ENCODE results near the gene PRKCQ. TPM values are rescaled to one million over a fixed set of nuclear protein-coding genes. Genes with fewer than 3 reads are reported as not detected.

The PRKCQ gene
- not detected for polyA plus RNA-seq (2012; ENCODE audit: insufficient read depth, insufficient read length, low read depth)

DNA sequence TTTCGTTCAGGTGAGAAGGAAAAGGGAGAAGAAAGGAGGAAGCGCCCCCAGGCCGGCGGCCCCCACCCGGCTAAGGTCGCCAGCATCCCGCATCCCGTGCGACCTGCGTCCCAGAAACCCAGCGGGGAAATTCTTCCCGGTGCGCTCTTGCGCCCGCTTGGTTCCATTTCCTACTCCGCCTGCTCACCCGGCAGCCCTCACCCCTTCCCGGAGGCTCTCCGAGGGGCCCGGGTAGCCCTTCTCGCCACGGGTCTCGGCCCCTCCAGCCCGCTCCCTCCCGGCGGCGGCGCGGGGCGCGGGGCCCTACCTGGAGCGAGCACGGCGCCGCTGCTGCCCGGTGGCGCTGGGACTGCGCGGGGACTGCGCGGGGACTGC is at the start of gene PRKCQ:
Gene PRKCQ (minus strand): TSS at position 373 of the 375 bp plus-strand sequence. CDS start 65,141 bp downstream, outside the sequence.
- Histone ChIP-seq H3K9me3 (no peaks in the 10 kb centered on the region), H3K36me3 (no peaks in the 10 kb centered on the region), H3K4me1 (no peaks in the 10 kb centered on the region), H3K27me3 (peaks cover 40% of the 10 kb centered on the region), H3K4me3 (ENCODE audit: low read depth, low read length) (peak within 1 kb of the TSS; percentile 60)
- DNase-seq = no peak
- TF ChIP-seq, protein P1, sequence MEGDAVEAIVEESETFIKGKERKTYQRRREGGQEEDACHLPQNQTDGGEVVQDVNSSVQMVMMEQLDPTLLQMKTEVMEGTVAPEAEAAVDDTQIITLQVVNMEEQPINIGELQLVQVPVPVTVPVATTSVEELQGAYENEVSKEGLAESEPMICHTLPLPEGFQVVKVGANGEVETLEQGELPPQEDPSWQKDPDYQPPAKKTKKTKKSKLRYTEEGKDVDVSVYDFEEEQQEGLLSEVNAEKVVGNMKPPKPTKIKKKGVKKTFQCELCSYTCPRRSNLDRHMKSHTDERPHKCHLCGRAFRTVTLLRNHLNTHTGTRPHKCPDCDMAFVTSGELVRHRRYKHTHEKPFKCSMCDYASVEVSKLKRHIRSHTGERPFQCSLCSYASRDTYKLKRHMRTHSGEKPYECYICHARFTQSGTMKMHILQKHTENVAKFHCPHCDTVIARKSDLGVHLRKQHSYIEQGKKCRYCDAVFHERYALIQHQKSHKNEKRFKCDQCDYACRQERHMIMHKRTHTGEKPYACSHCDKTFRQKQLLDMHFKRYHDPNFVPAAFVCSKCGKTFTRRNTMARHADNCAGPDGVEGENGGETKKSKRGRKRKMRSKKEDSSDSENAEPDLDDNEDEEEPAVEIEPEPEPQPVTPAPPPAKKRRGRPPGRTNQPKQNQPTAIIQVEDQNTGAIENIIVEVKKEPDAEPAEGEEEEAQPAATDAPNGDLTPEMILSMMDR (IDR thresholded peaks at IDR 0.05; ENCODE audit: low read depth, low read length) = 0 out of 2 replicates have a peak, but pooled peaks have one; percentile 2

DNA sequence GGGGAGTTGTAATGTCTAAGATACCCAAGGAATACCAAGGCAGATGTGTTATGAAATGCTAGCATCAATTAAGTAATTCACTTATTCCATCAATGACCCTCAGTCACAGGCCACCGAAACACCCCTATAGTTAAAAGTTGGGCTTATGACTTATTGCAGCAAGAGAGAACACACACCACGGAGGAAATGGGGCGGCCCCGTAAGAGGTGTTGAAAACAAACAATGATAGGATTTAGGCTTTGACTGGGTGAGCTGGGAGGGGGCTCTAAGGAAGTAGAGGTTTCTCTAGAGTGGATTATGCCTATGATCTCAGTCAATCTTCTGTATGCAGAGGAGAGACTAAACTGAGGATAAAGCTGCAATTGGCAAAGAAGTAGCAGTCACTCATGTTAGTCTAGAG is 45.4 kb upstream of the PRKCQ start:
- TF ChIP-seq, protein P1 (IDR thresholded peaks at IDR 0.05; ENCODE audit: low read depth, low read length) = no peak
- Histone ChIP-seq H3K36me3 (no peaks in the 10 kb centered on the region), H3K27me3 (no peaks in the 10 kb centered on the region)

DNA sequence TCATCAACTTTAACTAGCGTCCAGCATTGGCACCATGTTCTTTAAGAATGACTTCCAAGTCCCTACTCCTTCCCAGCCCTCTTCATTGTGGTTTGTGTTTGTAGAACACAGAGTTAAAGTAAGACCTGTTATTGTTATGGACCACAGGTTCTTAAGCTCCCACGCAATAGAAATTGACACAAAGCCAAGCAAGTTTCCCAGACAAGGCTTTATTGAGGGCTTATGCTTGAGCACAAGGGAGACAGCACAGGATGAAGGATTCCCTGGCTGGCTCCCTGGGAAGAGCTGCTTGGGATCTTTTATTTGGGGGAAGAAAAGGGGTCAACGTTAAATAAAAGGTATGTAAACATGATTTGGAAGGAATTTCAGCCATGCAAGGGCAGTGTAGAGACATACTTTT is 44.3 kb upstream of the PRKCQ start:
- TF ChIP-seq, protein P1 (IDR thresholded peaks at IDR 0.05; ENCODE audit: low read depth, low read length) = no peak
- no peaks in the 10 kb centered on the region for H3K36me3 ChIP-seq
- no peaks in the 10 kb centered on the region for H3K27me3 ChIP-seq
- DNase-seq = no peak
- H3K9me3 ChIP-seq = no peaks in the 10 kb centered on the region
- no peaks in the 10 kb centered on the region for H3K4me1 ChIP-seq
- H3K4me3 ChIP-seq (ENCODE audit: low read depth, low read length) = no peak overlapping the region

More for the DNA sequence above, 45.4 kb upstream of the PRKCQ start:
- DNase-seq = no peak
- Histone ChIP-seq H3K4me1 (no peaks in the 10 kb centered on the region), H3K4me3 (ENCODE audit: low read depth, low read length) (no peak overlapping the region), H3K9me3 (no peaks in the 10 kb centered on the region)

DNA sequence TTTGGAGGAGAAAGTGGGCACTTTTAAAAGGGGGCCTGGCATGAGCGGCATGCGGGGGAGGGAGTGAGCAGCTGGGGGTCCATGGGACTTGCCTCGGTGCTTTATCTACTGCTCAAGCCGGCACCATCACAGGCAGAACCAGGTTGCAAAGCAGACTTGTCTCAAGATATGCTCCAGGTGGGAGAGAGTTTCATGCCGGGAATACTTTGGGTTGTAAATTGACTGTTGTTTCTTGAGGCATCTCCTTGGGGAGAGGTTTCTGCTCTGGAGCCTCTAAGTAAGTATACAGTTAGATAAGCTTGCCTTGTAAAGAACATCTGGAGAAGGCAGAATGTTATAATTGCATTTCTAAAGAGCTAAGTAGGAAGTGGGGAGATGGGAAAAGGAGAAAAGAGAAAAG is 42.8 kb upstream of the PRKCQ start:
- Histone ChIP-seq H3K36me3 (no peaks in the 10 kb centered on the region), H3K4me3 (ENCODE audit: low read depth, low read length) (no peak overlapping the region), H3K9me3 (no peaks in the 10 kb centered on the region), H3K4me1 (no peaks in the 10 kb centered on the region), H3K27me3 (no peaks in the 10 kb centered on the region)
- TF ChIP-seq, protein P1 (IDR thresholded peaks at IDR 0.05; ENCODE audit: low read depth, low read length) = no peak
- DNase-seq = no peak

DNA sequence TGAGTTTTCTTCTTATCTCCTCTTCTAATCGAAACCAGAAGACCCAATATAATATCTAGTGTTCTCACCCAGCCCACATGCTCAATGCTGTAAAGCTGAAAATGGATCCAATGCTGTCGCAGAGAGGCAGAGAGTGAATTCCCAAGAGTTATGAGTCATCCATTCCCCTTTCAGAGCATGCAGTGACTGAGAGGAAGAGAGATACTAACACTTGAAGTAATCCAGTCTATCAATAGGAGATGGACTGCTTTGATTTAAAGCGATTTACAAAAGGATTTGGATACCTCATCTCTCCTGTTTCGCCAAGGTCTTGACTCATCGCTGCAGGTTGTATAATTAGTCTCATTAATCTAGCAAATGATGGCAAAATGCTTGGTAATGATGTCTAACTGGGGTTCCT is 41.5 kb upstream of the PRKCQ start:
- H3K4me3 ChIP-seq (ENCODE audit: low read depth, low read length) = no peak overlapping the region
- TF ChIP-seq, protein P1 (IDR thresholded peaks at IDR 0.05; ENCODE audit: low read depth, low read length) = no peak
- H3K27me3 ChIP-seq = no peaks in the 10 kb centered on the region
- no peaks in the 10 kb centered on the region for H3K9me3 ChIP-seq
- H3K36me3 ChIP-seq = no peaks in the 10 kb centered on the region
- DNase-seq = no peak
- H3K4me1 ChIP-seq = no peaks in the 10 kb centered on the region

DNA sequence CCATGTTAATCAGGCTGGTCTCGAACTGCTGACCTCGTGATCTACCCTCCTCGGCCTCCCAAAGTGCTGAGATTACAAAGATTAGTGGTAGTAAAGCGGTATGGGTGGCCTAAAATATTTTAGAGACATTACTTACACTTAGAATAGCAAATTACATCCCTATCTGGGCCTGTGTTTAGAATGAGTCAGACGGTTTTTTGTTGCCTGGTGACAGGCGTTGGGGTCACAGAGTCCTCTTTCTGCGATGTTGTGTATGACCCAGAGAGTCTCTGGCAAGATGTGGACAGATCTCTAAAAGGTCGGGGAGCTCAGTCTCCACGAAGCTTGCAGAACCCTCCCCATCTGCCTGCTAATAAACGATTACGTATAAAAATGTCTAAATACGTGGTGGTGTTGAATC is 39.6 kb upstream of the PRKCQ start:
- no peaks in the 10 kb centered on the region for H3K9me3 ChIP-seq
- TF ChIP-seq, protein P1 (IDR thresholded peaks at IDR 0.05; ENCODE audit: low read depth, low read length) = no peak

More for the DNA sequence above, 39.6 kb upstream of the PRKCQ start:
- no peak for DNase-seq
- no peaks in the 10 kb centered on the region for H3K36me3 ChIP-seq
- H3K4me3 ChIP-seq (ENCODE audit: low read depth, low read length) = no peak overlapping the region
- H3K27me3 ChIP-seq = no peaks in the 10 kb centered on the region
- H3K4me1 ChIP-seq = no peaks in the 10 kb centered on the region
